GM12878 (cell line): ENCODE data around the gene PITPNC1. TPM values are rescaled to one million over a fixed set of nuclear protein-coding genes. Genes with fewer than 3 reads are reported as not detected.

Experiments used
- ATAC-seq: fragments of 200-7000 bp; cut with Tn5 transposase; 3 replicates; pipeline ENCODE4 v1.9.1; 2020; ENCODE audit warnings: mild to moderate bottlenecking, moderate library complexity
- BruUV-seq: library from RNA; stranded (reverse); fragments of 400-500 nt; replicated peaks from 2 replicates; lab custom pipeline; 2021; lab: Mats Ljungman, UMichigan
- CTCF ChIA-PET: fragments of 300-600 bp; sonication (Branson Sonifier 250); formaldehyde crosslinking; extraction: SDS; loops from one replicate; lab custom pipeline; 2021; ENCODE audit warnings: inconsistent platforms; lab: Yijun Ruan, JAX
- POLR2A ChIA-PET: fragments of 350-600 bp; formaldehyde crosslinking; extraction: SDS; loops from one replicate; lab custom pipeline; 2021; ENCODE audit warnings: inconsistent platforms; lab: Charles Lee
- RAD21 ChIA-PET: fragments of 300-600 bp; sonication (Branson Sonifier 250); formaldehyde crosslinking; loops from one replicate; lab custom pipeline; 2023; ENCODE audit warnings: antibody characterized with exemption; ENCODE audit not compliant: unreplicated experiment; lab: Charles Lee
- SMC1A ChIA-PET: fragments of 300-600 bp; sonication (Branson Sonifier 250); formaldehyde crosslinking; loops from one replicate; lab custom pipeline; 2023; ENCODE audit not compliant: unreplicated experiment, uncharacterized antibody; lab: Charles Lee
- DNase-seq: peaks from one replicate; pipeline ENCODE4 v3.0.0-alpha.2; 2011; ENCODE audit warnings: low read depth, low spot score
- FAIRE-seq: peaks from 3 replicates; lab custom pipeline; 2011; peaks lifted over from hg19 to GRCh38; lab: Jason Lieb, UNC
- H2AFZ ChIP-seq: 2 replicates; pipeline ENCODE4 v1.6.0; 2011; ENCODE audit warnings: low read depth, low read length, control low read depth; ENCODE audit not compliant: control insufficient read depth
- H3K27ac ChIP-seq: 2 replicates; pipeline ENCODE4 v1.5.1; 2011; ENCODE audit warnings: control low read depth; ENCODE audit not compliant: control insufficient read depth, insufficient read depth
- H3K27me3 ChIP-seq, 2 experiments: replicated peaks in 1 of 2; 2 replicates each; pipeline versions ENCODE4 v1.6.0 to v1.6.1; 2011; ENCODE audit warnings: low read length in 1 of 2; ENCODE audit not compliant: control insufficient read depth in 2 of 2, insufficient read depth in 2 of 2
- H3K36me3 ChIP-seq, 2 experiments: 2 replicates each; pipeline ENCODE4 v1.5.1; 2011; ENCODE audit warnings: low read length in 1 of 2; ENCODE audit not compliant: control insufficient read depth in 2 of 2, insufficient read depth in 2 of 2
- H3K4me1 ChIP-seq: 2 replicates; pipeline ENCODE4 v1.6.1; 2011; ENCODE audit warnings: mild to moderate bottlenecking, low read length, moderate library complexity, mixed read lengths; ENCODE audit not compliant: control insufficient read depth, insufficient read depth
- H3K4me2 ChIP-seq: 2 replicates; pipeline ENCODE4 v1.6.0; 2011; ENCODE audit warnings: control low read depth; ENCODE audit not compliant: control insufficient read depth, insufficient read depth
- H3K4me3 ChIP-seq: fragments of 200-600 bp; sonication (generic); 2 replicates; pipeline ENCODE4 v1.5.1; 2016
- H3K79me2 ChIP-seq: 2 replicates; pipeline ENCODE4 v1.6.0; 2011; ENCODE audit warnings: low read length; ENCODE audit not compliant: control insufficient read depth, insufficient read depth
- H3K9ac ChIP-seq: 2 replicates; pipeline ENCODE4 v1.8.0; 2011; ENCODE audit warnings: low read length, control low read depth, mixed read lengths; ENCODE audit not compliant: control insufficient read depth, insufficient read depth
- H3K9me3 ChIP-seq: replicated peaks from 3 replicates; pipeline ENCODE4 v1.5.1; 2011; ENCODE audit warnings: mild to moderate bottlenecking, low read length; ENCODE audit not compliant: control insufficient read depth, insufficient read depth
- H4K20me1 ChIP-seq: 2 replicates; pipeline ENCODE4 v1.6.0; 2011; ENCODE audit not compliant: control insufficient read depth, insufficient read depth
- ATF7 ChIP-seq: fragments of 450-650 bp; IDR thresholded peaks from 2 replicates; pipeline ENCODE4 v1.6.1; 2016; ENCODE audit warnings: low read depth, mild to moderate bottlenecking
- BCL11A ChIP-seq: IDR thresholded peaks from 2 replicates; pipeline ENCODE4 v1.6.1; 2011; ENCODE audit warnings: low read depth, low read length
- CREM ChIP-seq: IDR thresholded peaks from 2 replicates; pipeline ENCODE4 v1.6.1; 2014; ENCODE audit warnings: antibody characterized with exemption, low read depth
- DPF2 ChIP-seq: fragments of 450-650 bp; IDR thresholded peaks from 2 replicates; pipeline ENCODE4 v1.6.1; 2017; ENCODE audit warnings: mild to moderate bottlenecking
- EED ChIP-seq: sonication (generic); IDR thresholded peaks from 2 replicates; pipeline ENCODE4 v1.6.1; 2016; ENCODE audit warnings: antibody characterized with exemption, low read depth
- HDAC2 ChIP-seq: fragments of 200-600 bp; sonication (generic); IDR thresholded peaks from 2 replicates; pipeline ENCODE4 v1.6.1; 2017
- HDAC6 ChIP-seq: fragments of 200-600 bp; sonication (generic); IDR thresholded peaks from one replicate; pipeline ENCODE4 v1.8.0; 2017; ENCODE audit warnings: antibody characterized with exemption; ENCODE audit not compliant: unreplicated experiment
- IKZF2 ChIP-seq, 2 experiments: fragments of 450-650 bp; IDR thresholded peaks; 2 replicates each; pipeline ENCODE4 v1.6.1; 2017; ENCODE audit warnings: mild to moderate bottlenecking in 2 of 2, moderate library complexity in 2 of 2
- IRF4 ChIP-seq: IDR thresholded peaks from 2 replicates; pipeline ENCODE4 v1.6.1; 2011; ENCODE audit warnings: low read depth, low read length
- KLF5 ChIP-seq: fragments of 450-650 bp; IDR thresholded peaks from 2 replicates; pipeline ENCODE4 v1.6.1; 2014; ENCODE audit warnings: mild to moderate bottlenecking; ENCODE audit not compliant: partially characterized antibody
- MYC ChIP-seq: IDR thresholded peaks from 2 replicates; pipeline ENCODE4 v1.6.1; 2011; ENCODE audit warnings: mild to moderate bottlenecking, low read length, moderate library complexity, inconsistent platforms; ENCODE audit not compliant: insufficient read depth, insufficient replicate concordance, insufficient read length, severe bottlenecking
- RAD21 ChIP-seq: IDR thresholded peaks from 2 replicates; pipeline ENCODE4 v1.6.1; 2011; ENCODE audit warnings: mild to moderate bottlenecking, low read depth, low read length, moderate library complexity; ENCODE audit not compliant: insufficient read depth
- TARDBP ChIP-seq: IDR thresholded peaks from 2 replicates; pipeline ENCODE4 v1.6.1; 2016; ENCODE audit warnings: borderline replicate concordance
- WGBS: methylation state at CpG from one replicate; pipeline ENCODE4 v1.1.6; 2016; ENCODE audit warnings: low lambda C conversion rate; ENCODE audit not compliant: insufficient replicate concordance, insufficient coverage; ENCODE audit errors: missing lambda C conversion rate; 5-methylcytosine and 5-hydroxymethylcytosine counted together
- in situ Hi-C: fragments of 300-500 bp; cut with MboI; formaldehyde crosslinking; loops from 9 replicates; pipeline ENCODE4 v1.14.3; 2018; ENCODE audit warnings: mixed read lengths
- intact Hi-C: fragments of 100-400 bp; cut with micrococcal nuclease; formaldehyde crosslinking; loops from one replicate; pipeline ENCODE4 v1.14.2; 2022; ENCODE audit not compliant: unreplicated experiment
- polyA plus RNA-seq, 11 experiments: library from polyadenylated mRNA; depleted of rRNA in 4 of 11; unstranded in 6 of 11; stranded (reverse) in 5 of 11; fragments of >200 nt; fragmentation: Nextera tagmentation in 4 of 11; fragmentation: Illumina TruSeq in 1 of 11; extraction: Ambion mirVana in 4 of 11; extraction: Trizol in 1 of 11; gene quantifications; 1 replicate in 1 of 11; 2 replicates in 10 of 11; pipeline versions ENCODE4 v1.2.1 to v1.2.3, GENCODE V29; 2011 to 2016; ENCODE audit warnings: inconsistent platforms in 2 of 11, missing spikeins in 2 of 11, low read depth in 1 of 11
- total RNA-seq, 4 experiments: library from RNA; depleted of rRNA in 3 of 4; stranded (reverse); fragments of >200 nt in 3 of 4; fragmentation: Illumina TruSeq in 1 of 4; extraction: Trizol in 1 of 4; gene quantifications; 2 replicates each; pipeline versions ENCODE4 v1.2.1 to v1.2.3, GENCODE V29; 2013 to 2021
- TF ChIP-seq, protein P1 (sequence below): fragments of 150-350 bp; IDR thresholded peaks from 2 replicates; pipeline ENCODE4 v1.6.1; 2014; ENCODE audit warnings: mild to moderate bottlenecking, low read depth, low read length

Gene PITPNC1
- total and polyA plus RNA-seq, 10 of the 15 experiments (the other 5 are each of a cell fraction or from before 2014, with no cell fraction given) = 12.2 to 62.4 (median 47.3) TPM

- in situ Hi-C loops (no loop called here), intact Hi-C loops (no loop called here)
- no peaks in the 10 kb centered on the region; the same call in 1 of the 2 replicates for H3K4me1 ChIP-seq
- H3K9me3 ChIP-seq = peaks cover 3% of the 10 kb centered on the region; the same call in 2 of the 3 replicates
- no peaks in the 10 kb centered on the region; a peak in 1 of 4 replicates for H3K36me3 ChIP-seq
- H3K79me2 ChIP-seq = peaks cover 10% of the 10 kb centered on the region
- 2% methylated on average over 2 of the region's 2 CpGs for WGBS
- no peak overlapping the region for H2AFZ ChIP-seq
- ChIA-PET SMC1A (interaction anchor here (1.0 to 1.4 kb wide), 3 partner anchors 17 to 175 kb away, joined by 3 to 5 read pairs (median 3); no protein-coding TSS in a partner anchor), RAD21 (no interaction called here), POLR2A (interaction anchor here (1.3 kb wide), 1 partner anchor 14 kb away, joined by 3 read pairs; no protein-coding TSS in a partner anchor), CTCF (interaction anchor here (1.2 kb wide), 2 partner anchors 9 to 29 kb away, joined by 3 to 4 read pairs; no protein-coding TSS in a partner anchor)
- no peak for DNase-seq
- H3K27ac ChIP-seq = no peak overlapping the region
- no peaks in the 10 kb centered on the region; the same call in 1 of the 2 replicates for H4K20me1 ChIP-seq
- no peak for FAIRE-seq
- H3K4me2 ChIP-seq = no peak overlapping the region
- no peak overlapping the region for H3K9ac ChIP-seq
- no peak for TF ChIP-seq DPF2
- TF ChIP-seq, protein P1, sequence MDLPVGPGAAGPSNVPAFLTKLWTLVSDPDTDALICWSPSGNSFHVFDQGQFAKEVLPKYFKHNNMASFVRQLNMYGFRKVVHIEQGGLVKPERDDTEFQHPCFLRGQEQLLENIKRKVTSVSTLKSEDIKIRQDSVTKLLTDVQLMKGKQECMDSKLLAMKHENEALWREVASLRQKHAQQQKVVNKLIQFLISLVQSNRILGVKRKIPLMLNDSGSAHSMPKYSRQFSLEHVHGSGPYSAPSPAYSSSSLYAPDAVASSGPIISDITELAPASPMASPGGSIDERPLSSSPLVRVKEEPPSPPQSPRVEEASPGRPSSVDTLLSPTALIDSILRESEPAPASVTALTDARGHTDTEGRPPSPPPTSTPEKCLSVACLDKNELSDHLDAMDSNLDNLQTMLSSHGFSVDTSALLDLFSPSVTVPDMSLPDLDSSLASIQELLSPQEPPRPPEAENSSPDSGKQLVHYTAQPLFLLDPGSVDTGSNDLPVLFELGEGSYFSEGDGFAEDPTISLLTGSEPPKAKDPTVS = no peak
- no peak for TF ChIP-seq EED
- TF ChIP-seq IRF4 = no peak
- no peak for TF ChIP-seq BCL11A
- TF ChIP-seq HDAC6 = no peak
- TF ChIP-seq CREM = no peak
- TF ChIP-seq ATF7 = no peak
- TF ChIP-seq MYC = no peak
- TF ChIP-seq HDAC2 = no peak
- TF ChIP-seq KLF5 = no peak
- no peak for TF ChIP-seq RAD21
- TF ChIP-seq TARDBP = no peak
- no peak for TF ChIP-seq IKZF2 (IDR thresholded peaks at IDR 0.05)
- no peak for ATAC-seq
- H3K27me3 ChIP-seq = no peaks in the 10 kb centered on the region
- no peak overlapping the region for H3K4me3 ChIP-seq
- BruUV-seq = no TSS peak
Observed at GRCh38 chr17:67504182-67504581, 127.1 kb downstream of the PITPNC1 start.
